Keratinocyte (primary cell): ENCODE data around the gene KIF14. TPM values are rescaled to one million over a fixed set of nuclear protein-coding genes. Genes with fewer than 3 reads are reported as not detected.

ENCODE experiments used
- DNase-seq: peaks from one replicate; pipeline ENCODE4 v3.0.0-alpha.2; 2011; ENCODE audit warnings: low read depth, missing footprints, low spot score
- FAIRE-seq: peaks from 2 replicates; lab custom pipeline; 2011; peaks lifted over from hg19 to GRCh38; lab: Jason Lieb, UNC
- H2AFZ ChIP-seq: 2 replicates; pipeline ENCODE4 v1.6.0; 2012; ENCODE audit warnings: low read length, control low read depth, inconsistent platforms; ENCODE audit not compliant: control insufficient read depth
- H3K27ac ChIP-seq: 2 replicates; pipeline ENCODE4 v1.5.1; 2011; ENCODE audit warnings: low read length; ENCODE audit not compliant: control insufficient read depth, insufficient read depth
- H3K27me3 ChIP-seq: 3 replicates; pipeline ENCODE4 v1.6.0; 2011; ENCODE audit warnings: low read length; ENCODE audit not compliant: control insufficient read depth, insufficient read depth; ENCODE audit errors: extremely low read depth
- H3K36me3 ChIP-seq, 2 experiments: 2 replicates in 1 of 2; 3 replicates in 1 of 2; pipeline ENCODE4 v1.5.1; 2011; ENCODE audit warnings: low read length in 2 of 2, mild to moderate bottlenecking in 1 of 2; ENCODE audit not compliant: control insufficient read depth in 2 of 2, insufficient read depth in 2 of 2; ENCODE audit errors: extremely low read depth in 1 of 2
- H3K4me1 ChIP-seq: 3 replicates; pipeline ENCODE4 v1.5.1; 2011; ENCODE audit warnings: low read length; ENCODE audit not compliant: control insufficient read depth, insufficient read depth; ENCODE audit errors: extremely low read depth
- H3K4me2 ChIP-seq: 3 replicates; pipeline ENCODE4 v1.6.0; 2011; ENCODE audit warnings: low read depth, low read length; ENCODE audit not compliant: control insufficient read depth, insufficient read depth; ENCODE audit errors: extremely low read depth
- H3K4me3 ChIP-seq, 3 experiments: fragments of 200-600 bp in 1 of 3; sonication (generic) in 1 of 3; 2 replicates in 2 of 3; 3 replicates in 1 of 3; pipeline ENCODE4 v1.5.1; 2011 to 2016; ENCODE audit warnings: low read length in 3 of 3, mild to moderate bottlenecking in 3 of 3, control low read depth in 2 of 3, inconsistent platforms in 1 of 3, low read depth in 1 of 3, mixed read lengths in 1 of 3, mixed run types in 1 of 3, moderate library complexity in 1 of 3; ENCODE audit not compliant: control insufficient read depth in 2 of 3, insufficient read depth in 2 of 3; ENCODE audit errors: extremely low read depth in 1 of 3
- H3K79me2 ChIP-seq: 2 replicates; pipeline ENCODE4 v1.6.0; 2012; ENCODE audit warnings: low read length; ENCODE audit not compliant: control insufficient read depth, insufficient read depth
- H3K9ac ChIP-seq: 3 replicates; pipeline ENCODE4 v1.6.0; 2011; ENCODE audit warnings: low read length; ENCODE audit not compliant: control insufficient read depth, insufficient read depth; ENCODE audit errors: extremely low read depth
- H3K9me1 ChIP-seq: 3 replicates; pipeline ENCODE4 v1.6.0; 2011; ENCODE audit warnings: low read length; ENCODE audit not compliant: control insufficient read depth, insufficient read depth; ENCODE audit errors: extremely low read depth
- H3K9me3 ChIP-seq: 2 replicates; pipeline ENCODE4 v1.5.1; 2012; ENCODE audit warnings: low read depth, low read length; ENCODE audit not compliant: control insufficient read depth
- H4K20me1 ChIP-seq: 3 replicates; pipeline ENCODE4 v1.6.0; 2011; ENCODE audit warnings: low read length; ENCODE audit not compliant: control insufficient read depth, insufficient read depth; ENCODE audit errors: extremely low read depth
- EZH2 ChIP-seq: IDR thresholded peaks from one replicate; pipeline ENCODE4 v1.6.1; 2012; ENCODE audit warnings: inconsistent platforms, mild to moderate bottlenecking, low read length, moderate library complexity
- dilution Hi-C: fragments of 300-500 bp; cut with MboI; formaldehyde crosslinking; loops from one replicate; pipeline ENCODE4 v1.7.0; 2020; ENCODE audit warnings: low sequenced_read_pairs; ENCODE audit not compliant: extremely low pct_ligation_motif_present
- polyA plus RNA-seq, 5 experiments: library from polyadenylated mRNA; depleted of rRNA in 3 of 5; stranded (reverse) in 3 of 5; stranded (forward) in 1 of 5; unstranded in 1 of 5; fragments of >200 nt; gene quantifications; 1 replicate in 1 of 5; 2 replicates in 3 of 5; 3 replicates in 1 of 5; pipeline versions ENCODE4 v1.2.1 to v1.2.3, GENCODE V29; 2011 to 2012; ENCODE audit warnings: missing spikeins in 2 of 5, low read depth in 1 of 5, low replicate concordance in 1 of 5
- TF ChIP-seq, protein P1 (sequence below), 3 experiments: IDR thresholded peaks in 1 of 3; conservative IDR thresholded peaks in 1 of 3; optimal IDR thresholded peaks in 1 of 3; 2 replicates in 2 of 3; 3 replicates in 1 of 3; pipeline versions ENCODE3 to v1.5.1; 2011; ENCODE audit warnings: low read length in 3 of 3, mild to moderate bottlenecking in 3 of 3, moderate library complexity in 2 of 3, control low read depth in 1 of 3, inconsistent platforms in 1 of 3; ENCODE audit not compliant: insufficient read depth in 2 of 3; ENCODE audit errors: extremely low read depth in 1 of 3

Gene KIF14
- polyA plus RNA-seq, 1 donor (not counting 4 experiments of a cell fraction or from before 2014, with no cell fraction given): 6.2 TPM

DNA sequence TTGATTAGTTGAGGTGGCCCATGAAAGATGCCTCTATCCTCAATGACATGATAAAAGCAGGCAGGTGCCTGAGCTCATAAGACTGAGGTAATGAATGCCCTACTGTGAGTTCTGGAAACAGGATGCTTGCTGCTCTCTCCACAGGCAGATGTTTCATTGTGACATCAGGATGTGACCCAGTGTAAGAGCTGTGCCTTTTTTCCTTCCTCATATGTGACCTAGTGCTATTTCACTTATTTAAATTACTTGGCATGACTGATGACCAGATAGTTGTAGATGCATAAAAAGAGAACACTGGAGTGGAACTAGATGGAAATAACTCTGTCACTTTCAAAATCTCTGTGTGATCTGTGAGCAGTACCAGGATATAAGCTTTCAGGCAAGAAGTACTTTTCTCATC, 31.9 kb downstream of the KIF14 start:
- Histone ChIP-seq H3K9me3 (no peaks in the 10 kb centered on the region), H3K36me3 (peaks cover 0 to 24% of the 10 kb centered on the region in 2 experiments), H3K4me2 (no peak overlapping the region), H3K27me3 (no peaks in the 10 kb centered on the region), H3K27ac (no peak overlapping the region), H3K9ac (no peak overlapping the region), H3K4me3 (no peak overlapping the region), H2AFZ (no peak overlapping the region), H4K20me1 (no peaks in the 10 kb centered on the region), H3K4me1 (no peaks in the 10 kb centered on the region), H3K79me2 (no peaks in the 10 kb centered on the region), H3K9me1 (no peaks in the 10 kb centered on the region)
- TF ChIP-seq, protein P1, sequence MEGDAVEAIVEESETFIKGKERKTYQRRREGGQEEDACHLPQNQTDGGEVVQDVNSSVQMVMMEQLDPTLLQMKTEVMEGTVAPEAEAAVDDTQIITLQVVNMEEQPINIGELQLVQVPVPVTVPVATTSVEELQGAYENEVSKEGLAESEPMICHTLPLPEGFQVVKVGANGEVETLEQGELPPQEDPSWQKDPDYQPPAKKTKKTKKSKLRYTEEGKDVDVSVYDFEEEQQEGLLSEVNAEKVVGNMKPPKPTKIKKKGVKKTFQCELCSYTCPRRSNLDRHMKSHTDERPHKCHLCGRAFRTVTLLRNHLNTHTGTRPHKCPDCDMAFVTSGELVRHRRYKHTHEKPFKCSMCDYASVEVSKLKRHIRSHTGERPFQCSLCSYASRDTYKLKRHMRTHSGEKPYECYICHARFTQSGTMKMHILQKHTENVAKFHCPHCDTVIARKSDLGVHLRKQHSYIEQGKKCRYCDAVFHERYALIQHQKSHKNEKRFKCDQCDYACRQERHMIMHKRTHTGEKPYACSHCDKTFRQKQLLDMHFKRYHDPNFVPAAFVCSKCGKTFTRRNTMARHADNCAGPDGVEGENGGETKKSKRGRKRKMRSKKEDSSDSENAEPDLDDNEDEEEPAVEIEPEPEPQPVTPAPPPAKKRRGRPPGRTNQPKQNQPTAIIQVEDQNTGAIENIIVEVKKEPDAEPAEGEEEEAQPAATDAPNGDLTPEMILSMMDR (optimal IDR thresholded peaks at IDR 0.05 in 1 of 3, IDR thresholded peaks at IDR 0.05 in 1 of 3, conservative IDR thresholded peaks at IDR 0.05 in 1 of 3; ENCODE audit: extremely low read depth in 1 of 3, insufficient read depth in 2 of 3, low read length in 3 of 3): no peak
- no peak for TF ChIP-seq EZH2
- no peak for DNase-seq
- FAIRE-seq: no peak
- dilution Hi-C loops: no loop called here

DNA sequence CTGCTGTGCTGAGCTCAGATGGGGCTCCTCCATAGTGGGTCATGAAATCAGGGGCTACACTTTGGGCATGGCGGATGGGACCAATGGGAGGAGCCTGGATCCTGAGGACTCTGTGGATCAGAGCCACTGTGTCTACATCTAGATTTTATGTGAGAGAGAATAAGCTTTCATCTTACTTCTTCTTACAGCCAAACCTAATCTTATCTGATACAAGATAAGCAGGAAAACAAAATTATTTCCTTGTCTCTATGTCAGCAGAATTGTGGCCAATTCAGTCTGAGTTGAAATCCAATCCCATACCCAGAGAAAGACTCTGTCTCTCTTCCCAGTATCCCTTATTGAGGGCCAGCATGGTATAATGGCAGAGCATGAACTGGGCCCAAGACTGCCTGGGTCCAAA, 56.2 kb downstream of the KIF14 start:
- dilution Hi-C loops: no loop called here
- no peak for FAIRE-seq

More for the DNA sequence above, 56.2 kb downstream of the KIF14 start:
- H3K36me3 ChIP-seq: peaks cover 0 to 6% of the 10 kb centered on the region in 2 experiments
- H3K9me3 ChIP-seq: no peaks in the 10 kb centered on the region
- no peaks in the 10 kb centered on the region for H3K9me1 ChIP-seq
- no peak overlapping the region for H3K9ac ChIP-seq
- H3K4me3 ChIP-seq: no peak overlapping the region
- H3K27ac ChIP-seq: no peak overlapping the region
- no peaks in the 10 kb centered on the region for H3K27me3 ChIP-seq
- H3K4me1 ChIP-seq: no peaks in the 10 kb centered on the region
- H4K20me1 ChIP-seq: no peaks in the 10 kb centered on the region
- no peaks in the 10 kb centered on the region for H3K79me2 ChIP-seq
- TF ChIP-seq, protein P1 (optimal IDR thresholded peaks at IDR 0.05 in 1 of 3, IDR thresholded peaks at IDR 0.05 in 1 of 3, conservative IDR thresholded peaks at IDR 0.05 in 1 of 3; ENCODE audit: extremely low read depth in 1 of 3, insufficient read depth in 2 of 3, low read length in 3 of 3): no peak
- no peak for TF ChIP-seq EZH2
- H3K4me2 ChIP-seq: no peak overlapping the region
- H2AFZ ChIP-seq: no peak overlapping the region
- DNase-seq: no peak
